Prostate gland (tissue), 2 donors: ENCODE measurements around the gene FAM169A. TPM values are rescaled to one million over a fixed set of nuclear protein-coding genes. Genes with fewer than 3 reads are reported as not detected.
"Not testable (repeated sequence)": the region's sequence is repeated elsewhere in the genome, so short reads cannot be mapped to it uniquely, and the experiment has no call there.

Experiments used
- DNase-seq: peaks from one replicate; pipeline ENCODE4 v3.0.0-alpha.2; 2019; ENCODE audit warnings: low spot score
- H3K27ac ChIP-seq, 2 donors: fragments of 200-600 bp; sonication (generic); 2 replicates each; pipeline ENCODE4 v1.5.1; 2017 to 2019
- H3K27me3 ChIP-seq: fragments of 200-600 bp; sonication (generic); replicated peaks from 2 replicates; pipeline ENCODE4 v1.5.1; 2019; ENCODE audit not compliant: insufficient read depth
- H3K36me3 ChIP-seq, 2 donors: fragments of 200-600 bp; sonication (generic); 1 replicate in 1 of 2; 2 replicates in 1 of 2; pipeline versions ENCODE4 v1.5.1 to v1.8.1; 2017 to 2019
- H3K4me1 ChIP-seq: fragments of 200-600 bp; sonication (generic); replicated peaks from 2 replicates; pipeline ENCODE4 v1.5.1; 2019
- H3K4me3 ChIP-seq, 2 donors: fragments of 200-600 bp; sonication (generic); 2 replicates each; pipeline ENCODE4 v1.5.1; 2017 to 2019
- H3K9me3 ChIP-seq: fragments of 200-600 bp; sonication (generic); 2 replicates; pipeline ENCODE4 v1.5.1; 2017
- POLR2A ChIP-seq: fragments of 450-650 bp; IDR thresholded peaks from one replicate; pipeline ENCODE4 v1.6.1; 2016; ENCODE audit warnings: antibody characterized with exemption, mild to moderate bottlenecking
- POLR2AphosphoS5 ChIP-seq: sonication (generic); formaldehyde crosslinking; IDR thresholded peaks from one replicate; pipeline ENCODE4 v1.6.1; 2017; ENCODE audit warnings: antibody characterized with exemption
- WGBS: methylation state at CpG from one replicate; pipeline ENCODE4 v1.1.5; 2018; 5-methylcytosine and 5-hydroxymethylcytosine counted together
- intact Hi-C: fragments of 100-400 bp; cut with DNase I; formaldehyde crosslinking; loops from one replicate; pipeline ENCODE4 v1.14.2; 2022
- total RNA-seq, 2 donors: library from RNA; depleted of rRNA; stranded (reverse); fragments of >200 nt; gene quantifications; one replicate each; pipeline ENCODE4 v1.1.0, GENCODE V29; 2016
- TF ChIP-seq, protein P1 (sequence below), 4 experiments: fragments of 200-600 bp in 2 of 4; fragments of 450-650 bp in 2 of 4; sonication (generic) in 2 of 4; IDR thresholded peaks; 1 replicate in 3 of 4; 2 replicates in 1 of 4; pipeline ENCODE4 v1.5.1; 2016 to 2019; ENCODE audit warnings: antibody characterized with exemption in 4 of 4, mild to moderate bottlenecking in 2 of 4, moderate library complexity in 2 of 4

The FAM169A gene
- total RNA-seq, 2 donors from 2014 or later: 16.6 to 57.9 TPM

GRCh38 chr5:74816875-74817274 is 49.3 kb downstream of the FAM169A start:
- Histone ChIP-seq H3K27ac (no peak overlapping the region), H3K4me3 (no peak overlapping the region), H3K4me1 (no peaks in the 10 kb centered on the region), H3K9me3 (no peaks in the 10 kb centered on the region), H3K36me3 (no peaks in the 10 kb centered on the region), H3K27me3 (no peaks in the 10 kb centered on the region)
- TF ChIP-seq, protein P1, sequence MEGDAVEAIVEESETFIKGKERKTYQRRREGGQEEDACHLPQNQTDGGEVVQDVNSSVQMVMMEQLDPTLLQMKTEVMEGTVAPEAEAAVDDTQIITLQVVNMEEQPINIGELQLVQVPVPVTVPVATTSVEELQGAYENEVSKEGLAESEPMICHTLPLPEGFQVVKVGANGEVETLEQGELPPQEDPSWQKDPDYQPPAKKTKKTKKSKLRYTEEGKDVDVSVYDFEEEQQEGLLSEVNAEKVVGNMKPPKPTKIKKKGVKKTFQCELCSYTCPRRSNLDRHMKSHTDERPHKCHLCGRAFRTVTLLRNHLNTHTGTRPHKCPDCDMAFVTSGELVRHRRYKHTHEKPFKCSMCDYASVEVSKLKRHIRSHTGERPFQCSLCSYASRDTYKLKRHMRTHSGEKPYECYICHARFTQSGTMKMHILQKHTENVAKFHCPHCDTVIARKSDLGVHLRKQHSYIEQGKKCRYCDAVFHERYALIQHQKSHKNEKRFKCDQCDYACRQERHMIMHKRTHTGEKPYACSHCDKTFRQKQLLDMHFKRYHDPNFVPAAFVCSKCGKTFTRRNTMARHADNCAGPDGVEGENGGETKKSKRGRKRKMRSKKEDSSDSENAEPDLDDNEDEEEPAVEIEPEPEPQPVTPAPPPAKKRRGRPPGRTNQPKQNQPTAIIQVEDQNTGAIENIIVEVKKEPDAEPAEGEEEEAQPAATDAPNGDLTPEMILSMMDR (IDR thresholded peaks at IDR 0.05): no peak
- TF ChIP-seq POLR2AphosphoS5 (no peak), POLR2A (no peak)
- DNase-seq: no peak
- 37% methylated on average over 1 of the region's 1 CpG for WGBS
- intact Hi-C loops: no loop called here

GRCh38 chr5:74810915-74811314 is 55.3 kb downstream of the FAM169A start:
- Histone ChIP-seq H3K9me3 (no peaks in the 10 kb centered on the region), H3K27me3 (no peaks in the 10 kb centered on the region), H3K4me1 (no peaks in the 10 kb centered on the region), H3K4me3 (no peak overlapping the region), H3K27ac (no peak overlapping the region), H3K36me3 (no peaks in the 10 kb centered on the region)
- intact Hi-C loops: no loop called here
- WGBS: 84% methylated on average over 4 of the region's 4 CpGs
- no peak for DNase-seq
- no peak for TF ChIP-seq POLR2AphosphoS5
- TF ChIP-seq, protein P1 (IDR thresholded peaks at IDR 0.05): no peak
- TF ChIP-seq POLR2A: no peak

GRCh38 chr5:74801941-74802340 is 64.2 kb downstream of the FAM169A start:
- WGBS: 52% methylated on average over 1 of the region's 1 CpG
- H3K27me3 ChIP-seq: no peaks in the 10 kb centered on the region

DNA sequence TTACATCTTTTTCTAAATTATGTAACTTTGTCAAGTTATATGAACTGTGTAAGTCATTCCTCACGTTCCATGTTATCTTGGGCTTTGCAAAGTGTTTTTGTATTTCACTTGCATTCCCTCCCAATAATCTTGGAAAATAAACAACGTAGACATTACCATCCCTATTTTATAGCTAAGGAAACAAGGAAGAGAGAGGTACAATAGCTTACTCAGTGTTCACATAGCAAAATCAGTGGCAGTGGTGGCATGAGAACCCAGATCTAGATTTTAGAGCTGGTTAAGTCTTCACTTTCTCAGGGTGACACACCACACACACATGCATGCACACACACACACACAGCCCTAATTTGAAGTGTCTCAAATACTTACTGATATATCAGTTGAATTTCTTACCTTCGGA is 65.0 kb downstream of the FAM169A start:
- intact Hi-C loops: no loop called here
- Histone ChIP-seq H3K4me1 (no peaks in the 10 kb centered on the region), H3K36me3 (no peaks in the 10 kb centered on the region), H3K27me3 (no peaks in the 10 kb centered on the region), H3K9me3 (no peaks in the 10 kb centered on the region), H3K27ac (no peak overlapping the region), H3K4me3 (no peak overlapping the region)
- TF ChIP-seq POLR2AphosphoS5 (no peak), POLR2A (no peak)
- TF ChIP-seq, protein P1 (IDR thresholded peaks at IDR 0.05): no peak
- 72% methylated on average over 3 of the region's 3 CpGs for WGBS
- no peak for DNase-seq

More at GRCh38 chr5:74801941-74802340, 64.2 kb downstream of the FAM169A start:
- TF ChIP-seq POLR2AphosphoS5 (no peak), POLR2A (no peak)
- TF ChIP-seq, protein P1 (IDR thresholded peaks at IDR 0.05): no peak
- no peaks in the 10 kb centered on the region for H3K9me3 ChIP-seq
- no peaks in the 10 kb centered on the region for H3K4me1 ChIP-seq
- intact Hi-C loops: no loop called here
- no peak overlapping the region for H3K27ac ChIP-seq
- no peak overlapping the region for H3K4me3 ChIP-seq
- no peaks in the 10 kb centered on the region for H3K36me3 ChIP-seq
- no peak for DNase-seq

GRCh38 chr5:74798977-74799911 is 66.9 kb downstream of the FAM169A start:
- no peaks in the 10 kb centered on the region for H3K27me3 ChIP-seq
- H3K36me3 ChIP-seq: no peaks in the 10 kb centered on the region
- H3K27ac ChIP-seq: no peak overlapping the region
- no peaks in the 10 kb centered on the region for H3K9me3 ChIP-seq
- no peaks in the 10 kb centered on the region for H3K4me1 ChIP-seq
- no peak for DNase-seq
- H3K4me3 ChIP-seq: no peak overlapping the region
- 91% methylated on average over 21 of the region's 21 CpGs for WGBS
- TF ChIP-seq, protein P1 (IDR thresholded peaks at IDR 0.05): no peak
- TF ChIP-seq POLR2A (no peak), POLR2AphosphoS5 (no peak)
- intact Hi-C loops: no loop called here

GRCh38 chr5:74791669-74792068 is 74.5 kb downstream of the FAM169A start:
- H3K36me3 ChIP-seq, H3K4me1 ChIP-seq, DNase-seq, H3K4me3 ChIP-seq, H3K9me3 ChIP-seq, H3K27me3 ChIP-seq, H3K27ac ChIP-seq, intact Hi-C loops: not testable (repeated sequence)
- WGBS: 92% methylated on average over 3 of the region's 3 CpGs
